Karpas-422 (cell line): ENCODE results near the gene TYMP. TPM values are rescaled to one million over a fixed set of nuclear protein-coding genes. Genes with fewer than 3 reads are reported as not detected.

Experiments used
- DNase-seq: peaks from one replicate; pipeline ENCODE4 v3.0.0-alpha.2; 2015
- H2AFZ ChIP-seq: fragments of 200-600 bp; sonication (generic); 2 replicates; pipeline ENCODE4 v1.6.1; 2014; ENCODE audit warnings: antibody characterized with exemption, low read length, mixed read lengths
- H3K27ac ChIP-seq: fragments of 200-600 bp; sonication (generic); 2 replicates; pipeline ENCODE4 v1.5.1; 2014; ENCODE audit warnings: mild to moderate bottlenecking, low read length, moderate library complexity
- H3K27me3 ChIP-seq: fragments of 200-600 bp; sonication (generic); 2 replicates; pipeline ENCODE4 v1.6.1; 2014; ENCODE audit warnings: low read length, mixed read lengths
- H3K36me3 ChIP-seq: fragments of 200-600 bp; sonication (generic); 2 replicates; pipeline ENCODE4 v1.6.1; 2014; ENCODE audit warnings: low read length, mixed read lengths; ENCODE audit not compliant: insufficient read depth
- H3K4me1 ChIP-seq: fragments of 200-600 bp; sonication (generic); 2 replicates; pipeline ENCODE4 v1.6.1; 2014; ENCODE audit warnings: mild to moderate bottlenecking, low read length, mixed read lengths
- H3K4me2 ChIP-seq: fragments of 200-600 bp; sonication (generic); 2 replicates; pipeline ENCODE4 v1.6.1; 2014; ENCODE audit warnings: low read length, low read depth, mild to moderate bottlenecking; ENCODE audit not compliant: poor library complexity, severe bottlenecking
- H3K4me3 ChIP-seq: fragments of 200-600 bp; sonication (generic); 2 replicates; pipeline ENCODE4 v1.5.1; 2014; ENCODE audit warnings: mild to moderate bottlenecking, antibody characterized with exemption, low read length, mixed read lengths
- H3K79me2 ChIP-seq: fragments of 200-600 bp; sonication (generic); 2 replicates; pipeline ENCODE4 v1.6.1; 2014; ENCODE audit warnings: mild to moderate bottlenecking, low read length, mixed read lengths
- H3K9ac ChIP-seq: fragments of 200-600 bp; sonication (generic); 2 replicates; pipeline ENCODE4 v1.6.0; 2014; ENCODE audit warnings: low read length
- H3K9me2 ChIP-seq: fragments of 200-600 bp; sonication (generic), shearing (Covaris generic); replicated peaks from 2 replicates; pipeline ENCODE4 v1.6.0; 2014; ENCODE audit warnings: mild to moderate bottlenecking, low read length, moderate library complexity; ENCODE audit not compliant: insufficient read depth
- H3K9me3 ChIP-seq: fragments of 300-700, 200-600 bp; sonication (generic); 2 replicates; pipeline ENCODE4 v1.6.1; 2014; ENCODE audit warnings: low read length, mixed read lengths
- H4K20me1 ChIP-seq: fragments of 200-600 bp; sonication (generic); 2 replicates; pipeline ENCODE4 v1.6.1; 2014; ENCODE audit warnings: mild to moderate bottlenecking, antibody characterized with exemption, low read length, low read depth; ENCODE audit not compliant: insufficient read depth
- total RNA-seq: library from RNA; depleted of rRNA; stranded (reverse); fragments of >200 nt; shearing (Covaris generic); gene quantifications from 2 replicates; pipeline ENCODE4 v1.2.3, GENCODE V29; 2014; ENCODE audit warnings: low replicate concordance

Gene TYMP
- total RNA-seq, 1 experiment from 2014 or later, result 1.8 TPM

DNA sequence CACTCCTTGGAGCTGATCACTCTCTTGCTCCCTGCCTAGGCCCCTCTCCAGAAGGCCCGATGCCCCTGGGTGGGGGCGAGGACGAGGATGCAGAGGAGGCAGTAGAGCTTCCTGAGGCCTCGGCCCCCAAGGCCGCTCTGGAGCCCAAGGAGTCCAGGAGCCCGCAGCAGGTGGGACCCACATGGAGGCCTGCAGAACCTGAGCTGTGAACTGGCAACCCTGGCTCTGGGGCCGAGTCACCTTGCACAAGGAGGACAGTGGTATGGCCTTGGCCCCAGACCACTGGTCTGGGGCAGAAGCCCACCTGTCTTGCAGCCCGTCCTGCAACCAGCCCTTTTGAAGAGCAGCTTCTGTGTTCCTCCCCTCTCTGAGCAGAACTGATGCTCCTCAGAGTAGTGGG, 10.7 kb downstream of the TYMP start:
- Histone ChIP-seq H3K4me3 (no peak overlapping the region), H2AFZ (no peak overlapping the region), H3K36me3 (peaks cover 6% of the 10 kb centered on the region; the same call in 1 of the 2 replicates), H4K20me1 (peaks cover 11% of the 10 kb centered on the region), H3K4me1 (peaks cover 9% of the 10 kb centered on the region), H3K27ac (no peak overlapping the region), H3K79me2 (peaks cover 34% of the 10 kb centered on the region), H3K27me3 (no peaks in the 10 kb centered on the region), H3K9me2 (no peaks in the 10 kb centered on the region), H3K9me3 (no peaks in the 10 kb centered on the region), H3K9ac (no peak overlapping the region), H3K4me2 (no peak overlapping the region)
- DNase-seq, result no peak

DNA sequence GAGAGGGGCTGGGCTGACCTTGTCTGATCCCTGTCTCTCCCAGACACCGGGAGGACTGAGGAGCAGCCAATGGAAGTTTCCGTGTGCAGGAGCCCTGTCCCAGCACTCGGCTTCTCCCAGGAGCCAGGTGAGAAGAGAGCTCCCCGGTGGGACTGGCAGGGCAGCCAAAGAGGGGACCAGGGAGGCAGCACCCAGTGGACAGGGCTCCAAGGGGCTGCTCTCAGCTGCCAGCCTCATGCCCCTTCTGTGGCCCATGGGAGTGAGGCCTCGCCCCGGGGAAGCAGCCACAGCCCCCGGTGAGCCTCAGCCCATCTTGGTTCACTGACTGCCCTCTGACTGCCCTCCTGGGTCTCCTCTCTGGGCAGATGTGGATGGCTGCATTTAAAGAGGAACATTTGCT, 11.2 kb downstream of the TYMP start:
- no peaks in the 10 kb centered on the region for H3K9me2 ChIP-seq
- peaks cover 34% of the 10 kb centered on the region for H3K79me2 ChIP-seq
- no peak overlapping the region for H3K4me2 ChIP-seq
- no peak overlapping the region for H3K4me3 ChIP-seq
- peaks cover 3% of the 10 kb centered on the region; the same call in 1 of the 2 replicates for H3K4me1 ChIP-seq
- H4K20me1 ChIP-seq, result peaks cover 9% of the 10 kb centered on the region; the same call in 1 of the 2 replicates
- no peak overlapping the region for H3K9ac ChIP-seq
- H3K27ac ChIP-seq, result no peak overlapping the region
- H3K27me3 ChIP-seq, result no peaks in the 10 kb centered on the region
- no peak for DNase-seq
- H3K36me3 ChIP-seq, result peaks cover 6% of the 10 kb centered on the region; the same call in 1 of the 2 replicates
- no peaks in the 10 kb centered on the region for H3K9me3 ChIP-seq
- no peak overlapping the region for H2AFZ ChIP-seq

DNA sequence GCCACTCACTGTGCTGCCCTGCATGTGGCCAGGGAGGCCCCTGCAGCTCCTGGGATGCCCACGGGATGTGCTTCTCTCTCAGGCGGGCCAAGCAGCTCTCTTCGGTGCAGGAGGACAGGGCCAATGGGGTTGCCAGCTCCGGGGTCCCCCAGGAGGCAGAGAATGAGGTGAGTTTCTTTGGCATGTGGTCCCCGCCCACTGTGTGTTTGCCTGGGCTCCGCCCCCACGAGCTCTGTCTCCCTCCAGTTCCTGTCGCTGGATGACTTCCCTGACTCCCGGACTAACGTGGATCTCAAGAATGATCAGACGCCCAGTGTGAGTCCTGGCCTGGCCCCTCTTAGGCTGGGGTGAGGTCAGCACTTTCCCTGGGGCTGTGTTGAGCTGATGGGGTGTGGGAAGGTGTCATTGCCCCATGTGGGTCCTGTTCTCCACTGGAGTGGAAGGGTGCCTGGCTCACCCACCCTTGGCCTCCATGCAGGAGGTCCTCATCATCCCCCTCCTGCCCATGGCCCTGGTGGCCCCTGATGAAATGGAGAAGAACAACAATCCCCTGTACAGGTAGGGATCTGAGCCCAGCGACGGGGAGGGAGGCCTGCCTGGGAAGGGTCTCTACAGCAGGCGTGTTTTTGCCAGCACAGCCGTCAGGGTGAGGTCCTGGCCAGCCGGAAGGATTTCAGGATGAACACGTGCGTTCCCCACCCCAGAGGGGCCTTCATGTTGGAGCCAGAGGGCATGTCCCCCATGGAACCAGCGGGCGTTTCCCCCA, 12.1 kb downstream of the TYMP start:
- no peak overlapping the region for H3K27ac ChIP-seq
- H3K79me2 ChIP-seq, result peaks cover 35% of the 10 kb centered on the region
- no peaks in the 10 kb centered on the region for H3K27me3 ChIP-seq
- H3K4me2 ChIP-seq, result no peak overlapping the region
- H3K9me2 ChIP-seq, result no peaks in the 10 kb centered on the region
- no peak overlapping the region for H3K4me3 ChIP-seq
- H3K9ac ChIP-seq, result no peak overlapping the region
- H3K36me3 ChIP-seq, result peaks cover 6% of the 10 kb centered on the region; the same call in 1 of the 2 replicates
- H2AFZ ChIP-seq, result no peak overlapping the region
- DNase-seq, result no peak
- H3K4me1 ChIP-seq, result no peaks in the 10 kb centered on the region
- no peaks in the 10 kb centered on the region for H3K9me3 ChIP-seq
- H4K20me1 ChIP-seq, result 0 out of 2 replicates have a peak, but pooled peaks cover 2% of the 10 kb centered on the region

DNA sequence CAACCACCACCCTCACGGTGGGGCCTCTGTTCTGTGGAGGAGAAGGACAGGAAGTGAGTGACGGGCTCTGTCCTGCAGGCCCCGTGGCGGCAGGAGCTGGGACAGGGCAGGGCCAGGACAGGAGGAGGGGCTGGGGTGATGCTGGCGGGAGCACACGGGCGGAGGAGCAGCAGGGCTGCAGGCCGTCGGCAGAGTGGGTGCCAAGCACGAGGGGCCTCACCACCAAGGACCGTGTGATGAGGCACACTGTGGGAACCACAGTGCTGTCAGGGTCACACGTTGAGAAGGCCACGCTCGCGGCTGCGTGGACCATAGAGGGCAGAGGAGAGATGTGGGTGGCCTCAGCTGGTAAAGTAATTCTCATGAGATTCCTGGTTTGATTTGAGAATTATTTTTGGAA, 12.9 kb downstream of the TYMP start:
- H3K79me2 ChIP-seq, result peaks cover 43% of the 10 kb centered on the region
- H3K9me3 ChIP-seq, result no peaks in the 10 kb centered on the region
- H3K4me1 ChIP-seq, result no peaks in the 10 kb centered on the region
- H4K20me1 ChIP-seq, result 0 out of 2 replicates have a peak, but pooled peaks cover 2% of the 10 kb centered on the region
- DNase-seq, result no peak
- no peak overlapping the region for H3K9ac ChIP-seq
- no peak overlapping the region for H3K4me3 ChIP-seq
- H3K4me2 ChIP-seq, result no peak overlapping the region
- peaks cover 6% of the 10 kb centered on the region; the same call in 1 of the 2 replicates for H3K36me3 ChIP-seq
- no peaks in the 10 kb centered on the region for H3K9me2 ChIP-seq
- no peaks in the 10 kb centered on the region for H3K27me3 ChIP-seq
- no peak overlapping the region for H3K27ac ChIP-seq
- H2AFZ ChIP-seq, result no peak overlapping the region

DNA sequence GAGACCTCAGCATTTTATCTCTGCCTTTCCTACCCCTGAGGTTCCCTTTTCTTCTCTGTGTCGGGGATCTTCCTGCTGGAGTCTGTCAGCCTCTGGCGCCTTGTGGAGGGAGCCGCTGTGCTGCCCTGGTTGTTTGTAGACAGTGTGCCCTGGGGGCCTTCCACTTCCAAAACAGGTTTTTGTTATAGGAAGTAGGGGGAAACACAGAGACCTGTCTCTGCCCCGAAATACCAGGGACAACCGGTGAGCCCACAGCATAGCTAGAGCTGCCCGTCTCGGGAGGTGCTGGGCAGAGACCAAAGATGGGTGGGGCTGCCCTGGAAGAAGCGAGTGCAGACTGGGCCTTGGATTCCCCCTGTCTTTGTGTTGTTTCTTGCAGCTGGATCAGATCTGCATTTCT, 13.7 kb downstream of the TYMP start:
- H3K9me2 ChIP-seq, result no peaks in the 10 kb centered on the region
- H3K9ac ChIP-seq, result no peak overlapping the region
- H4K20me1 ChIP-seq, result 0 out of 2 replicates have a peak, but pooled peaks cover 2% of the 10 kb centered on the region
- H3K27me3 ChIP-seq, result no peaks in the 10 kb centered on the region
- H3K79me2 ChIP-seq, result peaks cover 43% of the 10 kb centered on the region
- no peak overlapping the region for H3K4me2 ChIP-seq
- no peaks in the 10 kb centered on the region for H3K9me3 ChIP-seq
- peaks cover 6% of the 10 kb centered on the region; the same call in 1 of the 2 replicates for H3K36me3 ChIP-seq
- no peak overlapping the region for H3K27ac ChIP-seq
- no peak overlapping the region for H2AFZ ChIP-seq
- DNase-seq, result no peak
- H3K4me3 ChIP-seq, result no peak overlapping the region
- no peaks in the 10 kb centered on the region for H3K4me1 ChIP-seq

DNA sequence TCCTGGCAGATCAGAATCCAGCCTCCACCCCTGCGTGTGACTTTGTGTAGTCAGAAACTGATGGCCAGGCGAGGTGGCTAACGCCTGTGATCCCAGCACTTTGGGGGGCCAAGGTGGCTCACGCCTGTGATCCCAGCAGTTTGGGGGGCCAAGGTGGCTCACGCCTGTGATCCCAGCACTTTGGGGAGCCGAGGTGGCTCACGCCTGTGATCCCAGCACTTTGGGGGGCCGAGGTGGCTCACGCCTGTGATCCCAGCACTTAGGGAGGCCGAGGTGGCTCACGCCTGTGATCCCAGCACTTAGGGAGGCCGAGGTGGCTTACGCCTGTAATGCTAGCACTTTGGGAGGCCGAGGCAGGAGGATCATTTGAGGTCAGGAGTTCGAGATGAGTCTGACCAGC, 16.6 kb downstream of the TYMP start:
- Histone ChIP-seq H3K9me3 (no peaks in the 10 kb centered on the region), H3K4me2 (no peak overlapping the region), H3K4me3 (no peak overlapping the region), H3K9me2 (no peaks in the 10 kb centered on the region), H3K9ac (no peak overlapping the region), H3K27me3 (no peaks in the 10 kb centered on the region), H3K79me2 (peaks cover 68% of the 10 kb centered on the region), H4K20me1 (0 out of 2 replicates have a peak, but pooled peaks cover 2% of the 10 kb centered on the region), H2AFZ (no peak overlapping the region), H3K27ac (no peak overlapping the region), H3K36me3 (peaks cover 3% of the 10 kb centered on the region; the same call in 1 of the 2 replicates), H3K4me1 (peaks cover 11% of the 10 kb centered on the region)
- no peak for DNase-seq

DNA sequence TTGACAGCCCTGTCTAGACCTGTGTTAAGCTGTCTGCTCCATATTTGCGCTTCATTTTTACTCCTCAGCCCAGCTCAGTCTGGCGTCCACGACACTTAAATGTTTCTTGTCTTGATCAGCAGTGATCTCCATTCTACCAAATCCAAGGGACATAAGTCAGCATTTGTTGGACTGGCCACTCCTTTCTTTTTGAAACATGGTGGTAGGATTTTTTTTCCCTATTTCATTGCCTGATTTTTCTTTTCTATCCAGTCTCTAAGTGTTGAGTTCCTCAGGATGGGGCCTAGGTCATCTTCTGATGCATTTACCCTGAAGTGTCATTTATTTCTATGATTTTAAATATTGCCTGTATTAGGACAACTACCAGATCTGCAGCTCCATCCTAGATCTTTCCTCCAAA, 20.9 kb downstream of the TYMP start:
- Histone ChIP-seq H3K4me3 (peak overlapping the region; percentile 94), H3K4me1 (peaks cover 20% of the 10 kb centered on the region), H2AFZ (no peak overlapping the region), H3K9me2 (no peaks in the 10 kb centered on the region), H4K20me1 (0 out of 2 replicates have a peak, but pooled peaks cover 3% of the 10 kb centered on the region), H3K36me3 (no peaks in the 10 kb centered on the region), H3K79me2 (peaks cover 59% of the 10 kb centered on the region), H3K9ac (peak overlapping the region; percentile 81), H3K9me3 (no peaks in the 10 kb centered on the region), H3K4me2 (peak overlapping the region; percentile 98), H3K27ac (0 out of 2 replicates have a peak overlapping the region, but pooled peaks have one; percentile 4), H3K27me3 (no peaks in the 10 kb centered on the region)
- DNase-seq, result peak; percentile 46

DNA sequence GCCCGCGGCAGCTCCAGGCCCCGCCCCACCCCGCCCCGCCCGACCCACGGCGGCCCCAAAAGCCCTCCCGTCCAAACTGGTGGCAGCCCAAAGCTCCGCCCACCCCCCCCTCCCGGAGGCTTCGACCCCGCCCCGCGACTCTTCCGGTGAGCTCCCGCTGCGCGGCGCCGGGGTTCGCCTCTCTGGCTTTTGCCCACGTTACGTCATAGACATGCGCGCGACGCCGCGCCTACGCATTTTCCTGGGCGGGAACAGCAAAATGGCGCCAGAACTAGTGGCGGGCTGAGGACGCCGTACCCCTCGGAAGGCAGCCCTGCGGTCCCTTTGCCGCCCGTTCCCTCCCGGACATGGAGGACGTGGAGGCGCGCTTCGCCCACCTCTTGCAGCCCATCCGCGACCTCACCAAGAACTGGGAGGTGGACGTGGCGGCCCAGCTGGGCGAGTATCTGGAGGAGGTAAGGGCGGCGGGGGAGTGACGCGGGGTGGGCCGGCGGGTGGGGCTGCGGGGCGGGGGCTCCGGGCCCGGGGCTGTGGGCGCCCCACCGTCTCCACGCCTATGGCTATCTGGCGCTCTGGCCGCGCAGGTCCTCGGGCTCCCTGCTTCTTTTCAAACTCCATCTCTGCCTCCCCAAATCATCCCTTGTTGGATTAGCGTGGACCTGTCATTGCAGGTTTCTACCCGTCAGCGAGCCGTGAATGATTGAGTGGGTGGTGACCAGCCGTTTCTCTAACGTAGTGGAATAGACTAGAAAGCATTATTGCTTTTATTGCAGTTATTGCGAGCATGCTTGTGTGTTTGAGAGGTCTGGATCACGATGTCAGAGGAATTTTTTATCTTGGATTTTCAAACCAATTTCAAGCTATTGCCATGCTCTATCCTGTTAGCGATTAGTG, 21.6 kb downstream of the TYMP start, which contains the start of gene NCAPH2:
Gene NCAPH2, plus strand, starts transcription at position 234 of the 894 bp plus-strand sequence. Its CDS starts 114 bp downstream, at position 348.
- H3K4me2 ChIP-seq, result peak within 1 kb of the TSS; percentile 98
- peak within 1 kb of the TSS; percentile 60; the same call in 1 of the 2 replicates for H3K27ac ChIP-seq
- H3K9me3 ChIP-seq, result no peaks in the 10 kb centered on the region
- H3K79me2 ChIP-seq, result peaks cover 53% of the 10 kb centered on the region
- no peaks in the 10 kb centered on the region for H3K27me3 ChIP-seq
- peak within 1 kb of the TSS; percentile 93; the same call in 1 of the 2 replicates for H2AFZ ChIP-seq
- H3K9ac ChIP-seq, result peak within 1 kb of the TSS; percentile 100
- peak; percentile 99 for DNase-seq
- H3K4me3 ChIP-seq, result peak within 1 kb of the TSS; percentile 94
- no peaks in the 10 kb centered on the region for H3K9me2 ChIP-seq
- peaks cover 20% of the 10 kb centered on the region for H3K4me1 ChIP-seq
- H3K36me3 ChIP-seq, result no peaks in the 10 kb centered on the region
- H4K20me1 ChIP-seq, result 0 out of 2 replicates have a peak, but pooled peaks cover 3% of the 10 kb centered on the region
